ENCODE results near the gene OTOG.
A peak's percentile ranks its signal among the peaks of the same experiment; 100 is the strongest.

The OTOG gene

DNA sequence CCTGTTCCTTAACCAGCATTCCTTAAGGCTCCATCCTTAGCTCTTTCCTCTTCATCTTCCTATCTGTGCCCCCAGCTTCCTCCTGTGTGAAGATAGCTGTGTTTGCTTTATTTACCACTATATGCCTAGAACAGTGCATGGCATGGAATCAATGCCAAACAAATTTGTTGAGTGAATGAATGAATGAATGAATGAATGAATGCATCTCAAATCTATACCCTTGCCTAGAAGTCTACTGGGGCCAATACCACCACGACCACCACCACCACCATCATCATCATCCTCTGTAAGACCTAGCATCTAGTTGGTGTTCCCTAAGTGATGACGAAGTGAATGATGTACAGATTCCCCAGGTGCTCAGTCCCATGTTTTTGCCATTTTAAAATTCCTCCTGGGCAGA lies 819 bp upstream of the OTOG start:
- H3K27ac ChIP-seq: no peak overlapping the region
- no peak for TF ChIP-seq ZFX (IDR thresholded peaks at IDR 0.05; ENCODE audit: borderline replicate concordance)
- TF ChIP-seq, protein P1, sequence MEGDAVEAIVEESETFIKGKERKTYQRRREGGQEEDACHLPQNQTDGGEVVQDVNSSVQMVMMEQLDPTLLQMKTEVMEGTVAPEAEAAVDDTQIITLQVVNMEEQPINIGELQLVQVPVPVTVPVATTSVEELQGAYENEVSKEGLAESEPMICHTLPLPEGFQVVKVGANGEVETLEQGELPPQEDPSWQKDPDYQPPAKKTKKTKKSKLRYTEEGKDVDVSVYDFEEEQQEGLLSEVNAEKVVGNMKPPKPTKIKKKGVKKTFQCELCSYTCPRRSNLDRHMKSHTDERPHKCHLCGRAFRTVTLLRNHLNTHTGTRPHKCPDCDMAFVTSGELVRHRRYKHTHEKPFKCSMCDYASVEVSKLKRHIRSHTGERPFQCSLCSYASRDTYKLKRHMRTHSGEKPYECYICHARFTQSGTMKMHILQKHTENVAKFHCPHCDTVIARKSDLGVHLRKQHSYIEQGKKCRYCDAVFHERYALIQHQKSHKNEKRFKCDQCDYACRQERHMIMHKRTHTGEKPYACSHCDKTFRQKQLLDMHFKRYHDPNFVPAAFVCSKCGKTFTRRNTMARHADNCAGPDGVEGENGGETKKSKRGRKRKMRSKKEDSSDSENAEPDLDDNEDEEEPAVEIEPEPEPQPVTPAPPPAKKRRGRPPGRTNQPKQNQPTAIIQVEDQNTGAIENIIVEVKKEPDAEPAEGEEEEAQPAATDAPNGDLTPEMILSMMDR (IDR thresholded peaks at IDR 0.05): no peak

DNA sequence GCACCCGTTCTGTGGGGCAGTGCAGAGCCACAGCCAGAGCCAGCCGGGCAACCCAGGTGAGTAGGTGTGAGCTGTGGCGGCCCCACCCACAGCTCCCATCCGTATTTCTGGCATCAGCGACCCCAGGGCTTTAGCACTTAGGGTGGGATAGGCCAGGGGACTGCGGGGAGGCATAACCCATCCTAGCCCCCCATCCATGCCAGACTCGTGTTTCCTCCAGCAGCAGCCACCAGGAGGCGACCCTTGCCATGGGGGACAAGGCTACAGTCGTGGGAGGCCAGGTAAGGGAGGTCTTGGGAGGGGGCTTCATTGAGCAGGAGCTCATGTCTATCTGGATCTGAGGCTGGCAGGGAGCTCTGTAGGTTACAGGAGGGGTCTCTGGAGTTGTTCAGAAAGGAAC lies 873 bp downstream of the OTOG start:
- H3K27ac ChIP-seq: no peak overlapping the region
- TF ChIP-seq ZFX (IDR thresholded peaks at IDR 0.05; ENCODE audit: borderline replicate concordance): no peak
- TF ChIP-seq, protein P1 (IDR thresholded peaks at IDR 0.05): peak; percentile 46

DNA sequence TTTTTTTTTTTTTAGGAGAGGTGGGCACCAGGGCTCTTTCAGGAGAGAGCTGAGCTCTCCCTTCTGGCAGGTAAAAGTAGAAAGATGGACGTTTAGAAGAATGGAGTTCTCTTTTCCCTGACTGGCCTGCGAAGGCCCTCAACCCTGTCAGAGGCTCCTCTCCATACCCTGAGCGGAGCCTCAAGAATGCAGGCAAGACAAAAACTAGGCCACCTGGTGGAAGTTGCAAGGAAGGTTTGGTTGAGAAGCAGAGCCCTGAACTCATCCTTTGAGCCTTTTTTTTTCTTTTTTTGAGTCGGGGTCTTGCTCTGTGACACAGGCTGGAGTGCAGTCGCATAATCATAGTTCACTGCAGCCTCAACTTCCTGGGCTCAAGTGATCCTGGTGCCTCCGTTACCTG lies 1.4 kb downstream of the OTOG start:
- TF ChIP-seq ZFX (IDR thresholded peaks at IDR 0.05; ENCODE audit: borderline replicate concordance): no peak
- TF ChIP-seq, protein P1 (IDR thresholded peaks at IDR 0.05): no peak
- H3K27ac ChIP-seq: no peak overlapping the region

DNA sequence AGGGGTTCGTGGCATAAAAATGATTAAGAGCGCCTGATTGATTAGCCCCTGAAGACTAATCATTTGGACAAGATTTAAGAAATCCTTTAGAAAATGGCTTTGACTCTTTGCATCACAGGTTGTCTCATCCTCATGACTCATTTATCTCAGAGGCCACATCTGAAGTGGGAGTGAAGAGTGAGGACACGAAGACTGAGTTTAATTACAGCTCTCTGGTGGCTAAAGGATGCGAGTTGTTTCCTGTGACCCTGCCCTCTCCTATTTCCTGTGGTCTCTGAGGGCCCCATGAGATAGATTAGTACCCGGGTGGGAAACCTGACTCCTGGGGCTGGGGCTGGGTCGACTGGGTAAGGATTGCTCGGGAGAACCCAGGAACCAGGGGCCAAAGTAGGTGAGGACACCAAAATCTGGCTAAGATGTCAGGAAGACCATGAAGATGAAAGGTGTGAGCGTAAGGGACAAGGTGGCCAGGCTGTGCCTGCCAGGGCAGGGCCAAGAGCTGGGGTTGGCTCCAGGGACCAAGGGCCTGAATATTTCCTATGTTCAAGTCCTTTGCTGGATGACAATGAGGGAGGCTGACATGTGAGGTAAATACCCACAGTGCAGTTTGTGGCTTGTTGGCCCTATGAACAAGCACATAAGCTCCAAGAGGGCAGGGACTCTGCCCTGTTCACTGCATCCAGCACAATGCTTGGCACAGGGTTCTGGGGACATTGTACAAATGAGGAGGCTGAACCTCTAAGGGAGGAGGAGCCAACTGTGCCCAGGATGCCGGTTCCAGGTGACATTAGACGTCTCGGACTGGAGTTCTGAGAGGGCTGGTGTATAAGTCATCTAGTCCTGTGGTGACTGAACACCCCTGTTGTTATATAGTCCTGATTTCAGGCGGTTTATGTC lies 3.6 kb downstream of the OTOG start:
- TF ChIP-seq ZFX (IDR thresholded peaks at IDR 0.05; ENCODE audit: borderline replicate concordance): no peak
- TF ChIP-seq, protein P1 (IDR thresholded peaks at IDR 0.05): no peak
- H3K27ac ChIP-seq: no peak overlapping the region

DNA sequence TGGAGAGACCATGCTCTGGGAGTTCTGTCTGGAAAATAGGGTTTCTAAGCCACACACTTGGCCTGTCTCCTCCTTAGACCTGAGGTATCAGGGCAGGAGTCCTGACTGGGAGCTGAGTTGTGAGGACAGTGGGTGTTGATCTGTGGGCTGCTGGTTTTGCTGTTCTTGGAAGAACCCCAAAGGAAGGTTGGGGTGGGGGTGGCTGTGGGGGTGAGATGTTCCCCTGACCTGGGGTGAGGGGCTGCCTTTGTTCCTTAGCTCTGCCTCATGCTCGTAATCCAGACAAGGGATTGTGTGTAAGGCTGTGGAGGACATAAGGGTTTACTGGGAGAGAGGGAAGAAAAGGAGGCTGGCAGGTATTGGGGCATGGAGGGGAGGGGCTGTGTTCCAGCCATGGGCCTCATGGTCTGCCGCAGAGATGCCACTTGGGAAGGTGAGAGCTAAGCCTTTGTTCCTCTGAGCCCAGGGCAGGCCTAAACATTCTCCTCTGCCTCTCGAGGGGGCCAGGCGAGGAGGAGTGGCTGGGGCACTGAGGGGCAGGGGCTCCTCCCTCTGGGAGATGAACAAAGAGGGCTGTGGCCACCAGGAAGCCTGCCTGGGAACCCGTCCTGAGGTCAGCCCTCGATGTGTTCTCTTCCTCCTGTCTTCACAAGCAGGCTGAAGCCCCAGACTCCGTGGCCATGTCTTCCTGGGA lies 4.4 kb downstream of the OTOG start:
- TF ChIP-seq ZFX (IDR thresholded peaks at IDR 0.05; ENCODE audit: borderline replicate concordance): no peak
- TF ChIP-seq, protein P1 (IDR thresholded peaks at IDR 0.05): no peak
- no peak overlapping the region for H3K27ac ChIP-seq

DNA sequence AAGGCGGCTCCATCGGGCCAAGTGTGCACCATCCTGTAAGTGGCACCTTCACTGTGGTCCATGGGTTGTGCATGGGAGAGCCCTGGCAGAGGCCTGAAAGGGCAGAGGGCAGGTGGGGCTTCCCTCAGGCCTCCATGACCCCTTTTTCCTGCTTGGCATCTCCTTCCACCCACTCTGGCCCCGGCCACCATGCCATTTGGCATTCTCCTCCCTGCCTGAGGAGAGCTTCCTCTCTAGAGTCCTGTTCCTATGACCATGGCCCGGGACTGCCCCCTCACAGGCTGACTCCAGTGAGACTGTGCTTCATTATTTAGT lies 4.9 kb downstream of the OTOG start:
- no peak for TF ChIP-seq ZFX (IDR thresholded peaks at IDR 0.05; ENCODE audit: borderline replicate concordance)
- TF ChIP-seq, protein P1 (IDR thresholded peaks at IDR 0.05): no peak
- no peak overlapping the region for H3K27ac ChIP-seq

Measured in 22Rv1 (cell line).